Measurements from ENCODE around the gene FMNL2.
"Not testable (repeated sequence)": the region's sequence is repeated elsewhere in the genome, so short reads cannot be mapped to it uniquely, and the experiment has no call there.

Gene FMNL2

GRCh38 chr2:152513681-152514080, 178.7 kb downstream of the FMNL2 start:
- no peak for DNase-seq (ENCODE audit: low read depth in 1 of 2, low spot score in 1 of 2)

- no peak for DNase-seq (ENCODE audit: low read depth in 1 of 2, low spot score in 1 of 2)
These were observed 183.1 kb downstream of the FMNL2 start for GRCh38 chr2:152518034-152518433.

- no peak for DNase-seq (ENCODE audit: low read depth in 1 of 2, low spot score in 1 of 2)
These were observed 183.9 kb downstream of the FMNL2 start for GRCh38 chr2:152518641-152519580.

GRCh38 chr2:152519581-152519952, 184.6 kb downstream of the FMNL2 start:
- no peak for DNase-seq (ENCODE audit: low read depth in 1 of 2, low spot score in 1 of 2)

GRCh38 chr2:152520759-152521158, 185.8 kb downstream of the FMNL2 start:
- no peak for DNase-seq (ENCODE audit: low read depth in 1 of 2, low spot score in 1 of 2)

- DNase-seq (ENCODE audit: low read depth in 1 of 2, low spot score in 1 of 2), result not testable (repeated sequence)
These were observed 187.5 kb downstream of the FMNL2 start for GRCh38 chr2:152522446-152522845.

- no peak for DNase-seq (ENCODE audit: low read depth in 1 of 2, low spot score in 1 of 2)
These were observed 188.1 kb downstream of the FMNL2 start for GRCh38 chr2:152523091-152523490.

GRCh38 chr2:152525277-152525838, 190.4 kb downstream of the FMNL2 start:
- no peak for DNase-seq (ENCODE audit: low read depth in 1 of 2, low spot score in 1 of 2)

- DNase-seq (ENCODE audit: low read depth in 1 of 2, low spot score in 1 of 2), result no peak
These were observed 194.6 kb downstream of the FMNL2 start for GRCh38 chr2:152529420-152530115.

- DNase-seq (ENCODE audit: low read depth in 1 of 2, low spot score in 1 of 2), result no peak
These were observed 197.3 kb downstream of the FMNL2 start for GRCh38 chr2:152532241-152532640.

GRCh38 chr2:152534460-152535135, 199.6 kb downstream of the FMNL2 start:
- no peak for DNase-seq (ENCODE audit: low read depth in 1 of 2, low spot score in 1 of 2)

- no peak for DNase-seq (ENCODE audit: low read depth in 1 of 2, low spot score in 1 of 2)
These were observed 202.2 kb downstream of the FMNL2 start for GRCh38 chr2:152537081-152537651.

GRCh38 chr2:152539424-152539823, 204.4 kb downstream of the FMNL2 start:
- no peak for DNase-seq (ENCODE audit: low read depth in 1 of 2, low spot score in 1 of 2)

- DNase-seq (ENCODE audit: low read depth in 1 of 2, low spot score in 1 of 2), result no peak
These were observed 206.7 kb downstream of the FMNL2 start for GRCh38 chr2:152541712-152542111.

GRCh38 chr2:152542337-152542994, 207.5 kb downstream of the FMNL2 start:
- no peak for DNase-seq (ENCODE audit: low read depth in 1 of 2, low spot score in 1 of 2)

- no peak for DNase-seq (ENCODE audit: low read depth in 1 of 2, low spot score in 1 of 2)
These were observed 208.1 kb downstream of the FMNL2 start for GRCh38 chr2:152542995-152543481.

GRCh38 chr2:152543717-152544116, 208.7 kb downstream of the FMNL2 start:
- no peak for DNase-seq (ENCODE audit: low read depth in 1 of 2, low spot score in 1 of 2)

GRCh38 chr2:152544638-152545037, 209.7 kb downstream of the FMNL2 start:
- no peak for DNase-seq (ENCODE audit: low read depth in 1 of 2, low spot score in 1 of 2)

- DNase-seq (ENCODE audit: low read depth in 1 of 2, low spot score in 1 of 2), result no peak
These were observed 211.4 kb downstream of the FMNL2 start for GRCh38 chr2:152546230-152546837.
